HUES64 (cell line): ENCODE measurements around the gene PTCD1.
A peak's percentile ranks its signal among the peaks of the same experiment; 100 is the strongest.
"Not testable (repeated sequence)": the region's sequence is repeated elsewhere in the genome, so short reads cannot be mapped to it uniquely, and the experiment has no call there.

Source experiments
- H3K27ac ChIP-seq: 2 replicates; pipeline ENCODE4 v1.7.0; 2013; ENCODE audit warnings: low read depth, low read length, inconsistent platforms
- H3K27me3 ChIP-seq: 2 replicates; pipeline ENCODE4 v1.6.1; 2013; ENCODE audit warnings: mild to moderate bottlenecking, low read length; ENCODE audit not compliant: insufficient read depth
- H3K36me3 ChIP-seq: 2 replicates; pipeline ENCODE4 v1.6.1; 2013; ENCODE audit warnings: mild to moderate bottlenecking, low read length; ENCODE audit not compliant: insufficient read depth
- H3K4me1 ChIP-seq: 2 replicates; pipeline ENCODE4 v1.6.1; 2013; ENCODE audit warnings: mild to moderate bottlenecking, low read length, moderate library complexity; ENCODE audit not compliant: insufficient read depth
- H3K4me3 ChIP-seq: 2 replicates; pipeline ENCODE4 v1.5.1; 2013; ENCODE audit warnings: mild to moderate bottlenecking, low read length, moderate library complexity
- H3K9ac ChIP-seq: 2 replicates; pipeline ENCODE4 v1.6.1; 2013; ENCODE audit warnings: mild to moderate bottlenecking, low read depth, low read length
- H3K9me3 ChIP-seq: 2 replicates; pipeline ENCODE4 v1.6.1; 2013; ENCODE audit warnings: low read depth, low read length; ENCODE audit not compliant: insufficient read depth
- WGBS: fragments of 150-250, 120-280 bp; methylation state at CpG from one replicate; pipeline ENCODE4 v1.1.7; 2013; ENCODE audit warnings: missing lambda C conversion rate; 5-methylcytosine and 5-hydroxymethylcytosine counted together

The PTCD1 gene

DNA sequence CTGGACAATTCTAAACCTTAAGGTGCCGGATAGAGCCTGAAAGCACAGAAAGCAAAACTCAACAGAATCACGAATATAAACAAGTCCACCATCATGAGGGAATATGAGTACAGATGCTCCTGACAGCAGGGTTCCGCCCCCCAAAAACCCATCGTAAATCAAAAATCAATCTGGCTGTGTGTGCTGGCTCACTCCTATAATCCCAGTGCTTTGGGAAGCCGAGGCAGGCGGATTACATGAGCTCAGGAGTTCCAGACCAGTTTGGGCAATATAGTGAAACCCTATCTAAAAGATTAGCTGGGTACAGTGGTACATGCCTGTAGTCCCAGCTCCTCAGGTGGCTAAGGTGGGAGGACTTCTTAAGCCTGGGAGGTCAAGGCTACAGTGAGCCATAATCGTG, 17.6 kb downstream of the PTCD1 start:
- no peak overlapping the region for H3K27ac ChIP-seq
- H3K9me3 ChIP-seq, result no peaks in the 10 kb centered on the region
- H3K36me3 ChIP-seq, result peaks cover 97% of the 10 kb centered on the region
- H3K9ac ChIP-seq, result no peak overlapping the region
- H3K4me1 ChIP-seq, result no peaks in the 10 kb centered on the region
- no peaks in the 10 kb centered on the region for H3K27me3 ChIP-seq
- H3K4me3 ChIP-seq, result no peak overlapping the region
- 91% methylated on average over 7 of the region's 7 CpGs for WGBS

DNA sequence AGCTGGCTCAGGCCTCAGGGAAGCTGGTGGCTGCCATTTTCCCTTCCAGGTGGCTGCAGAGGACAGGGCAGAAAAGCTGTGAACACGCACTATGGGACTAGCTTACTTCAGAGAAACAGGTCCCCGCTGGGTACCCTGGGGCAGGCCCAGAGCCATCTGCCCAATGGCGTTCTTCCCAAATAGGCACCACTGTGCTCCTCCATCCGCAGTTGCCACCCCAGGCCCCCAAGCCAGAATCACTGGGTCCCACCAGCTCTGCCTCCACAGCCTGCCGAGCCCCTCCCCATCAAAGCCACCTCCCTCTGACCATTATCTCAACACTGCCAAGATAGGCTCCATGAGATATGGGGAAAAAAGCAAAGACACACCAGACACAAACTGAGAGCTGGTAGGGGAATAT, 18.4 kb downstream of the PTCD1 start:
- peaks cover 95% of the 10 kb centered on the region for H3K36me3 ChIP-seq
- no peak overlapping the region for H3K9ac ChIP-seq
- 95% methylated on average over 5 of the region's 5 CpGs for WGBS
- H3K9me3 ChIP-seq, result no peaks in the 10 kb centered on the region
- H3K27ac ChIP-seq, result no peak overlapping the region
- no peak overlapping the region for H3K4me3 ChIP-seq
- H3K4me1 ChIP-seq, result no peaks in the 10 kb centered on the region
- no peaks in the 10 kb centered on the region for H3K27me3 ChIP-seq

DNA sequence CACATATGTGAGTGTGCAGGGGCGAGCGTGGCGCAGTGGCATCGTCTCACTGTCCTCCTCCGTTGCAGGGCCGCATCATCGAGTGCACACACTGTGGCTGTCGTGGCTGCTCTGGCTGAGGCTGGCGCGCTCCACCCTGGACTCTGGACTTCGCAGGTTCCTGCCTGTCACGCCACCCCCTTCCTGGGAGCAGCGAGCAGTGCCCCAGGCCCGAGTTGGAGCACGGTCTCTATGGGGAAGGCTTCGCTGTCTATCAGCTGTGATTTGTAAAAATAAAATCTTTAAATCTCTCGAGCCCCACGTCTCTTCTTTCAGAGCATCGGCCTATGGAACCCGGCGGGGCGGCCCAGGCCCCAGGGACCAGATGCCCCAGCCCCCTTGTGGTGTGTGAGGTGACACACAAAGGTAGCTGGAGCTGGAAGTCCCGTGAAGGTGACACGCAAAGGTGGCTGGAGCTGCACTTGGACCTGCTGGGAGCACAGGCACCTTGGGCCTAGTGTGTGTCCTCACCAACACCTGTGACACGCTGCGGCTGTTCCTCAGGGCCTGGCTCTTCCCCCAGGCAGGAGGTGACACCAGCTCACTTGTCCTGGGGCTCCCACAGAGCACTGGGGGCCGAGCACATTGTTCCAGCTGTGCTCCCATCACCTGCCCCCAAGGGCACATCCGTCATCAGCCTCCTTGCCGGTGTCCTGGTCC, 19.1 kb downstream of the PTCD1 start:
- Histone ChIP-seq H3K27me3 (no peaks in the 10 kb centered on the region), H3K27ac (no peak overlapping the region), H3K36me3 (peaks cover 95% of the 10 kb centered on the region), H3K9me3 (no peaks in the 10 kb centered on the region), H3K9ac (no peak overlapping the region), H3K4me3 (no peak overlapping the region), H3K4me1 (no peaks in the 10 kb centered on the region)
- 93% methylated on average over 29 of the region's 29 CpGs for WGBS

DNA sequence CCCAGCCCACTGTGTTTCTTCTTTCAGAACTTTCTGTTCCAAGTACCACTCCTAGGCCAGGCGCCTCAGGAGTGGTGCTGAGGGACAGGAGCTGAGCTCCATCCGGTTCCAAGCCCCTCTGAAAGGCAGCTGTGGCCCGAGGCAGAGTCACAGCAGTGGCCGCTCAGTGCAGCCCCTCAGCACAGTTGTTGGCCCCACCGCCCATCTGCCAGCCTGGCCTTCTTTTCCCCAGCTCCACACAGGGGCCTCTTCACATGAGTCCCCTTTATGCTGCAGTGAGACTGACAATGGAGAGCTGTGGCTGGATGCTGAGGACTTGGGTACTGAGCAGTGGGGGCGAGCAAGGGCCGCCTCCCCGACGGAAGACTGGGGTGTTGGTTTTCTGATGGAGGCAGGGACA, 20.3 kb downstream of the PTCD1 start:
- no peak overlapping the region for H3K27ac ChIP-seq
- H3K9me3 ChIP-seq, result no peaks in the 10 kb centered on the region
- 97% methylated on average over 9 of the region's 9 CpGs for WGBS
- no peaks in the 10 kb centered on the region for H3K27me3 ChIP-seq
- no peak overlapping the region for H3K4me3 ChIP-seq
- H3K9ac ChIP-seq, result no peak overlapping the region
- H3K4me1 ChIP-seq, result no peaks in the 10 kb centered on the region
- peaks cover 95% of the 10 kb centered on the region for H3K36me3 ChIP-seq

DNA sequence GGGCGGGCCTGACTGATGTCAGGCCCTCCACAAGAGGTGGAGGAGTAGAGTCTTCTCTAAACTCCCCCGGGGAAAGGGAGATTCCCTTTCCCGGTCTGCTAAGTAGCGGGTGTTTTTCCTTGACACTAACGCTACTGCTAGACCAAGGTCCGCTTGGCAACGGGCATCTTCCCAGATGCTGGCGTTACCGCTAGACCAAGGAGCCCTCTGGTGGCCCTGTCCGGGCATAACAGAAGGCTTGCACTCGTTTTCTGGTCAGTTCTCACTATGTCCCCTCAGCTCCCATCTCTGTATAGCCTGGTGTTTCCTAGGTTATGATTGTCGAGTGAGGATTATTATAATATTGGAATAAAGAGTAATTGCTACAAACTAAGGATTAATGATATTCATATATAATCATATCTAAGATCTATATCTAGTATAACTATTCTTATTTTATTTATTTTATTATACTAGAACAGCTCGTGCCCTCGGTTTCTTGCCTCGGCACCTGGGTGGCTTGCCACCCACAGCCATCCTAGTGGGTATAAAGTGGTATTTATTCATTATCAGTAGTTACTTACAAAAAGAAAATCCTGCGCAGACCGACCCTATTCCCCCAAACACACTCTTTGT, 23.0 kb downstream of the PTCD1 start:
- H3K27me3 ChIP-seq, H3K9ac ChIP-seq, H3K4me1 ChIP-seq, H3K9me3 ChIP-seq, H3K27ac ChIP-seq, H3K4me3 ChIP-seq: not testable (repeated sequence)
- H3K36me3 ChIP-seq, result peaks cover 95% of the 10 kb centered on the region
- WGBS, result 54% methylated on average over 11 of the region's 17 CpGs

DNA sequence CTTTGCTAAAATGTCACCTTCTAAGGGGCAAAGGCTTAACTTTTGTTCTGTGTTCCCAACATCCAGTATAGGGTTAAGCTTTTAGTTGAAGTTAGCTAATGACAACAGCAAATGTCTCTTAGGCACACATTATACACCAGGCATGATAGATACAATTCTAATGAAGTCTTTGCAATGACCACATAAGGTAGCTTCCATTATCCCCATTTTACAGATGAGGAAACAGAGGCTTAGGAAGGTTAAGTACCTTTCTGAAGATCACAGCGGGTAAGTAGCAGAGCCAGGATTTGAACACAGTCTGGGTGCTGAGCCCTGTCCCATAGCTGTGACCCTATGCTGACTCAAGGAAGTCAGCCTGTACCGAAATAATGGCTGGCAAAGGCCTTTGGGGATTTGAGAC, 28.0 kb downstream of the PTCD1 start:
- peaks cover 53% of the 10 kb centered on the region for H3K36me3 ChIP-seq
- WGBS, result 94% methylated on average over 2 of the region's 2 CpGs

DNA sequence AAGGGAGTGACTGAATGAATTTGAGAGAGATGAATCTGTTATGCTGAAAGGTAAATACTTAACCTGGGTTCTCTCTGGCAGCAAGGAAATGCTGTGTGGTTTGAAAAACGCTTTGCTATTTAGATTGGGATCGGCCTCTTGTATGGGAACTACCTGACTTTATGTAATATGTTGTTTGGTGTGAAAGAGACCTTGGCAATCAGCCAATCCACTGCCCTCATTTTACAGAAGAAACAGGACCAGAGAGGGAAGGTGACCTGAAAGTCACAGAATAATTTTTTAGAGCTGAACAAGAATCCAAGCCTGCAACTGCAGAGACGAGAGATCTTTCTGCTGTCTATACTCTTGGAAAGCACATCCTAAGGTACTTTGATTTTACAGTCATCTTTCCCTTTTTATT, 28.8 kb downstream of the PTCD1 start:
- H3K36me3 ChIP-seq, result peaks cover 50% of the 10 kb centered on the region
- no peak overlapping the region for H3K27ac ChIP-seq
- no peaks in the 10 kb centered on the region for H3K9me3 ChIP-seq
- no peaks in the 10 kb centered on the region for H3K27me3 ChIP-seq
- 69% methylated on average over 3 of the region's 3 CpGs for WGBS
- peaks cover 17% of the 10 kb centered on the region for H3K4me1 ChIP-seq
- H3K4me3 ChIP-seq, result peak overlapping the region; percentile 89
- peak overlapping the region; percentile 98; the same call in 1 of the 2 replicates for H3K9ac ChIP-seq

More for the DNA sequence above, 28.0 kb downstream of the PTCD1 start:
- peaks cover 17% of the 10 kb centered on the region for H3K4me1 ChIP-seq
- H3K27ac ChIP-seq, result no peak overlapping the region
- H3K9ac ChIP-seq, result no peak overlapping the region
- H3K9me3 ChIP-seq, result no peaks in the 10 kb centered on the region
- no peak overlapping the region for H3K4me3 ChIP-seq
- H3K27me3 ChIP-seq, result no peaks in the 10 kb centered on the region

DNA sequence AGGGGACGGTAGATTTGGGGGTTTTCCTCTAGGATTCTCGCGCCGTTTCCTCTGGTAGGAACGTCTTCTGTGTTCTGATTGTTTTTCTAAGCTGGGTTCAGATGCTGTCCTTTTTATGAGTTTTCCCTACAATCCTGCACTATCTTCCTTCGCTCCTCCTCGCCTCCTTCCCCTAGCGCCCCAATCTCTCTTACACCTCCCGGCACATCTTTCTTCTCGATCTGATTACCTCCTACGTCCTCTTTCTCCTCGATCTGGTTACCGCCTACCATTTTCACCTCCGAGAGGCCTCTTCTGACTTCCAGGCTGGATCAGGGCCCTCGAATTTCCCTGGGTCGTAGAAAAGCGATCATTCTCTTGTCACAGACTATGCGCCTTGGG, 29.4 kb downstream of the PTCD1 start:
- Histone ChIP-seq H3K27me3 (no peaks in the 10 kb centered on the region), H3K4me1 (peaks cover 17% of the 10 kb centered on the region), H3K27ac (peak overlapping the region; percentile 100), H3K36me3 (peaks cover 50% of the 10 kb centered on the region), H3K4me3 (peak overlapping the region; percentile 89), H3K9me3 (no peaks in the 10 kb centered on the region), H3K9ac (peak overlapping the region; percentile 98)
- under 1% methylated on average over 18 of the region's 18 CpGs for WGBS

DNA sequence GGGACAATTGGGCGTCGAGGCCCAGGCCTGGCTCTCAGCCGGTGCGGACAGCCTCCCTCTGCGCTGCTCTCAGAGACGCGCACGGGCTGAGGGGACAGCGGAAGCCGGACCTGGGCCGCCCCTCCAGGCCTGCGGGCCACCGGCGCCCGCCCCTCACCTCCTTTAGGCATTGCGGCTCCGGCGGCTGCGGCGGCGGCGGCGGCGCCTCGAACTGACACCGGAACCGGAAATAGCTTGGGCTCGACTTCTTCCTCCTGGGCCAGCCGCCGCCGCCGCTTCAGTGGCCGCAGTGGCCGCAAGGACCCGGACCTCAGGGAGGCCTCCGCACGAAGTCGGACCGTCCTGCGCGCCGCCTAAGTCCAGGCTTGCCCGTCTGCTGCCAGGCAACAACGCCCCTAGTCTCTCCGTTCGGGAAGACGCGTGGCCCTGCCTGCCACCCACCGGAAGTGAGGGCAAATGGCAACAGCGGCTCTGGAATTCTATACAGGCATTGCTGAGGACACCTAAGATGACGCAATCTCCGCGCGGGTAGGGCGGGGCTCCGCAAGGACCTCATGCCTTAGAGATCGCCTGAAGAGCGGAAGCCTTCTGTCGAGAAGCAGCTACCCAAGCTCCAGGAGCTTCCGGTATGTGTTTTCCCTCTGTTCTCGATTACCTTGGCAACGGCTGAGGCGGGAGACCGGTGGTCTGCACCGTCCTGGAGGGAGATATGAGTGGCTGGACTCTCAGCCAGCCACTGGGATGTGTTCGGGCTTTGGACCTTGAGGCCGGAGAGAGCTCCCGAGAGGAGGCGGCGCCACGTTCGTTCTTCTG, 30.0 kb downstream of the PTCD1 start, which contains the start of the genes BUD31 and PDAP1:
Gene BUD31 (plus strand): TSS at position 591 of the 813 bp plus-strand sequence. CDS start 2,124 bp downstream, outside the sequence.
Gene PDAP1 (minus strand): TSS at position 219 of the 813 bp plus-strand sequence. CDS start 49 bp downstream, at position 170.
- H3K4me1 ChIP-seq, result peaks cover 17% of the 10 kb centered on the region
- H3K4me3 ChIP-seq, result peak within 1 kb of the TSS; percentile 89
- WGBS, result under 1% methylated on average over 72 of the region's 72 CpGs
- H3K27me3 ChIP-seq, result no peaks in the 10 kb centered on the region
- H3K9me3 ChIP-seq, result no peaks in the 10 kb centered on the region
- peak within 1 kb of the TSS; percentile 98 for H3K9ac ChIP-seq
- H3K36me3 ChIP-seq, result peaks cover 50% of the 10 kb centered on the region
- peak within 1 kb of the TSS; percentile 100 for H3K27ac ChIP-seq

DNA sequence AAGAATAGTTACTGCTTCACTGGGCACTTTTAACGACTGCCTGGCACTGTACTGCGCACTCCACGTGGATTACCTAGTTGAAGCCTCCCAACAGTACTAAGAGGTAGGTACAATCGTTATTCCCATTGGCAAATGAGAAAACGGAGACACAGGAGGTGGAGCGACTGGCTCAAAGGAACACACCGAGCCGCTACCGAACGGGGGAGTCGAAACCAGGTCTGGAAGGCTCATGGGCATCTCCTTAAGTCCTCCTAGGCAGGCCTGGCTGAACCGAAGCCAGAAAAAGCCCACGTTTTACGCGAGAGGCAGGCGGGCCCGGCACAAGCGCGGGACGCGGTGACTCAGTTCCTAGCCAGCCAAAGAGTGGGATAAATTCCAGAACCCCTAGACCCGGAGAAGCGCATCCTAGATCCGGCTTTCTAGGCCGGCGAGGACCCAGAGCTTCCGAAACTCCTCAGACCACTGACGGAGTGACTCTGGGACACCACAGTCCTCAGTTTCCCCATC, 30.7 kb downstream of the PTCD1 start:
- peaks cover 50% of the 10 kb centered on the region for H3K36me3 ChIP-seq
- H3K27me3 ChIP-seq, result no peaks in the 10 kb centered on the region
- WGBS, result under 1% methylated on average over 28 of the region's 28 CpGs
- H3K4me3 ChIP-seq, result peak overlapping the region; percentile 89
- peak overlapping the region; percentile 100 for H3K27ac ChIP-seq
- peaks cover 17% of the 10 kb centered on the region for H3K4me1 ChIP-seq
- no peaks in the 10 kb centered on the region for H3K9me3 ChIP-seq
- H3K9ac ChIP-seq, result peak overlapping the region; percentile 98

DNA sequence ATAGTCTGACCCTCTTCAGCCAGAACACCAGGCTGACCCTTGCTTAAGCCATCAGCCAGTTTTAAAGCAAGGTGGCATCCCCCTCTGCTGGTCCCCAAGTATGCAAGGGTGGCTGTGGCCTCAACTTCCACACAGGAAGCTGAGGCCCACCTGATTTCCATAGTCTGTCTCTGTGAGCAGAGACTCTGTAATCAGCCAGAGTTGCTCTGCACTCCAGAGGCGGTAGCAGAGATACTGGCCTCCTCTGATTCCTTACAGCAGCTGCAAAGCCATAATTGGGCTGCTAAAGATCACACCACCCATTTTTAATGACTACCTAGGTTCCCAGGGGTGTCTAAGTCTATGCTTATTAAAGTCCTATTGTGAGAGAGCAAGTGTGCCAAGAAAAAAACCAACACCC, 32.0 kb downstream of the PTCD1 start:
- Histone ChIP-seq H3K4me3 (peak overlapping the region; percentile 89), H3K9me3 (no peaks in the 10 kb centered on the region), H3K27me3 (no peaks in the 10 kb centered on the region), H3K4me1 (peaks cover 17% of the 10 kb centered on the region), H3K27ac (peak overlapping the region; percentile 29; the same call in 1 of the 2 replicates), H3K9ac (peak overlapping the region; percentile 98; the same call in 1 of the 2 replicates), H3K36me3 (peaks cover 49% of the 10 kb centered on the region)
- 83% methylated on average over 1 of the region's 1 CpG for WGBS
